Measurements from ENCODE around the gene SGCA.

DNA sequence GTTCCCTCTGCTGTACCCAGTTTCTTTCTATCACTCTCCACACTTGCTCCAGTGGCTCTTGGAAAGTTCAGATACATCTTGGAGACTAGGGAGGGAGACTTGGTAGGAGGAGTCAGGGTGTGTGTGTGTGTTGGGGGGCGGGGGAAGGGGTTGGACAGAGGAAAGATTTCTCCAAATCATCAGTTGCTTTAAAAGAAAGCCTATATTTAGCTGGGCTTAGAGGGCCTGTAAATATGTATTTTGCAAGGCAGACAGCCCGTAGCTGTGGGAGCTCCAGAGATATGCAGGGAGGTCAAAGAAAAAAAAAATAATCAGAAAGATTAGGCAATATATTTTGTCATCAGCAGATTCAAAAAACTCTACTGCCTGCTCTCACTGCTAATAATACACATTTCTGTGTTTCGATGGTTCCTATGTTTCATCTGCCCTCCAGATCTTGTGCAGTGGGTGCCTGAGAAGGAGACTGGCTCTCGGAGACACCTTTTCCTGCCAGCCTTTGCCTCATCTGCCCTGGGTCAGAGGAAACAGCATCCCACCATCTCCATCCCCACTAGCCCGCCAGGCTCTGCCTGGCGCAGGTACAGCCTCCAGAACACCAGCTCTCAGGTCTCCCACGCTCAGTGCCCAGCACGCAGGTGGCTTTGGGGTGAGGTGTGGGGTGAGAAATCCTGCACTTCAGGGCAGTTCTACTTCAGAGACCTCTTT is 10.5 kb upstream of the SGCA start:
- TF ChIP-seq, protein P1, sequence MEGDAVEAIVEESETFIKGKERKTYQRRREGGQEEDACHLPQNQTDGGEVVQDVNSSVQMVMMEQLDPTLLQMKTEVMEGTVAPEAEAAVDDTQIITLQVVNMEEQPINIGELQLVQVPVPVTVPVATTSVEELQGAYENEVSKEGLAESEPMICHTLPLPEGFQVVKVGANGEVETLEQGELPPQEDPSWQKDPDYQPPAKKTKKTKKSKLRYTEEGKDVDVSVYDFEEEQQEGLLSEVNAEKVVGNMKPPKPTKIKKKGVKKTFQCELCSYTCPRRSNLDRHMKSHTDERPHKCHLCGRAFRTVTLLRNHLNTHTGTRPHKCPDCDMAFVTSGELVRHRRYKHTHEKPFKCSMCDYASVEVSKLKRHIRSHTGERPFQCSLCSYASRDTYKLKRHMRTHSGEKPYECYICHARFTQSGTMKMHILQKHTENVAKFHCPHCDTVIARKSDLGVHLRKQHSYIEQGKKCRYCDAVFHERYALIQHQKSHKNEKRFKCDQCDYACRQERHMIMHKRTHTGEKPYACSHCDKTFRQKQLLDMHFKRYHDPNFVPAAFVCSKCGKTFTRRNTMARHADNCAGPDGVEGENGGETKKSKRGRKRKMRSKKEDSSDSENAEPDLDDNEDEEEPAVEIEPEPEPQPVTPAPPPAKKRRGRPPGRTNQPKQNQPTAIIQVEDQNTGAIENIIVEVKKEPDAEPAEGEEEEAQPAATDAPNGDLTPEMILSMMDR (IDR thresholded peaks at IDR 0.05; ENCODE audit: low read length), result no peak
- no peak for TF ChIP-seq EZH2 (optimal IDR thresholded peaks at IDR 0.05; ENCODE audit: low read depth, low read length)

Measured in MM.1S (cell line).